ENCODE results near the gene AMH.

The AMH gene

DNA sequence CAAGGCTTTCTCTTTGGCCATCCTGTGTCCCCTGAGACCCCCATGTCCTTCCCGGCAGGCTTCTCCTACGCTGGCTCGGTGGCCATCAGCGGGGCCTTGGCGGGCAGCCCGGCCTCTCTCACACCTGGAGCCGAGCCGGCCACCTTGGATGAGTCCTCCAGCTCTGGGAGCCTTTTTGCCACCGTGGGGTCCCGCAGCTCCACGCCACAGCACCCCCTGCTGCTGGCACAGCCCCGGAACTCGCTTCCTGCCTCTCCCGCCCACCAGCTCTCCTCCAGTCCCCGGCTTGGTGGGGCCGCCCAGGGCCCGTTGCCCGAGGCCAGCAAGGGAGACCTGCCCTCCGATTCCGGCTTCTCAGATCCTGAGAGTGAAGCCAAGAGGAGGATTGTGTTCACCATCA is 27.2 kb upstream of the AMH start:
- no peak for DNase-seq

DNA sequence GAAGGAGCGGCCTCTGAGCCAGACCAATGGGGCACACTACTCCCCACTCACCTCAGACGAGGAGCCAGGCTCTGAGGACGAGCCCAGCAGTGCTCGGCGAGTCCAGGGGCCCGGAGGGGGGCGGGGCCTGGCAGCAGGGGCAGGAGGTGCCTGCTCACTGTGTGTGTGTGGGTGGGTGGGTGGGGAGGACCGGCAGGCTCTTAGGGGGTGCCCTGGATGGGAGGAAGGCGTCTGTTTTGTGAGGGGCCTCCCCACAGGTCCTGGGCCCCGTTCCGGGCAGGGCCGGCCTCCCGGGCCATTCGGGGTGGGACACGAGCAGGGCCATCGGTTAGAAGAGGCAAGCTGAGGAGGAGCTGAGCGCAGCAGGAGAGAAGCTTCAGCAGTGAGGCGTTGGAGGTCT is 25.7 kb upstream of the AMH start:
- no peak for DNase-seq

DNA sequence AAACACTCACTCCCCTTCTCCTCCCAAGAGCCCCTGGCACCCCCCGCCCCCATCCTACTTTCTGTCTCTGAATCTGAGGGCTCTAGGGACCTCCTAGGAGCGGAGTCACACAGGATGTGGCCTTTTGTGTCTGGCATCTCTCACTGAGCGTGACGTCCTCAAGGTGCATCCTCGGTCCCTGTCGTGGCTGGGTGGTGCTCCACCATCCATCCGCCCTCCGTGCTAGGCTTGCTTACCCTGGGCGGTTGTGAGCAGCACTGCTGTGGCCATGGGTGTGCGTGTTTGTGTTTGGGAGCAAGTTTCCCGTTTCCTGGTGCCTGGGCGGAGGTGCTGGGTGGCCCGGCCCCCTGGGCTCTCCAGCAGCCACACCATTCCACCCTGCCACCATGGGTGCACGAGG is 25.2 kb upstream of the AMH start:
- no peak for DNase-seq

DNA sequence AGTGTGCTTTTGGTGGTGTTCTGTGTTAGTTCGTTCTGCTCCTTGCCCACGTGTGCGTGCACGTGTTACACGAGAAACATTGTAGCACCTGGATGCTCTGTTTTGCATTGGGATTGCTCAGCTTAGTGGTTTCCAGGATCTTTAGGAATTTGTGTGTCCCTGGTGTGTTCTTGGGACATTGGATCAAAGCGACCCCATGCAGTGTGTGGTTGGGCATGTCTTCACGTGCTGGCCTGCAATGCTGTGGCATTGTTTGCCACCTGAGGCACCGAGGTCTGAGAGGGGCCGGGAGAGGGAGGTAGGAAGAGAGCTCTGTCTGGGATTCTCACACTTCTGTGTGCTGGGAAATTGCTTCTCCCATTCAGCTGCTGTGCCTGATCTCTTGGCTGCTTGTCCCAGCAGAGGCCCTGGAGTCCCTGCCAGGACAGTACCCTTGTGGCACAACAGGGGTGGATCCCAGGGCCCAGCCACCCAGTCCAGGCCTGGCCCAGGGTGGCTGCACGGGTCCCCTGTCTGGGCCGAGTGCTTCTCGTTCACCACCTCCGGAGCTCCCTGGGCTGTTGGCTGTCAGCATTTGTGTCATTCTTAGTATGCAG is 24.3 kb upstream of the AMH start:
- no peak for DNase-seq

DNA sequence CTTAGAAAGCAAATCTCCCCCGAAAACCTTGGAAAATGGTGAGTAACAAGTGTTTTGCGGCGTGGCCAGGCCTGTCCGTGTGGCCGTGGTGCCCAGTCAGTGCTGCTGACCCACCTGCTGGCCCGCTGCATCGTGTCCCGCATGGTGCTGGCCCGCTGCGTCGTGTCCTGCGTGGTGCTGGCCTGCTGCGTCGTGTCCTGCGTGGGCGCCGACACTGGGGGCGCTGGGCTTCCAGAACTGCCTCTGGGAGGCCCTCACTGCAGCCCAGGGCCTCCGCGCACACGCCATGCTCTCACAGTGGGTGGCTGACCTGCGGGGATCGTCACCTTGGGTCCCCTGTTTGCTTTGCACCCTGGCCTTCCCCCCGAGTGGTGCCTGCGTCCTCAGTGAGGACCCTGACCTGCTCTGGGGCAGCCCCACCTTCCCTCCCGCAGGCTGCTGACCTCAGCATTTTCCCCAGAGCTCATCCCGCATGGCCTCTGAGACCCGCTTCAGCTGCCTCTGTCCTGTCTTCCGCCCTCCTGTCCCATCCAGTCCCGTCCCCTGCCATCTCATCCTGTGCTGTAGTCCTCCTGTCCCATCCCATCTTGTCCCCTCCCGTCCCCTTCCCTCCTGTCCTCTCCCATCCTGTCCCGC is 23.6 kb upstream of the AMH start:
- no peak for DNase-seq

DNA sequence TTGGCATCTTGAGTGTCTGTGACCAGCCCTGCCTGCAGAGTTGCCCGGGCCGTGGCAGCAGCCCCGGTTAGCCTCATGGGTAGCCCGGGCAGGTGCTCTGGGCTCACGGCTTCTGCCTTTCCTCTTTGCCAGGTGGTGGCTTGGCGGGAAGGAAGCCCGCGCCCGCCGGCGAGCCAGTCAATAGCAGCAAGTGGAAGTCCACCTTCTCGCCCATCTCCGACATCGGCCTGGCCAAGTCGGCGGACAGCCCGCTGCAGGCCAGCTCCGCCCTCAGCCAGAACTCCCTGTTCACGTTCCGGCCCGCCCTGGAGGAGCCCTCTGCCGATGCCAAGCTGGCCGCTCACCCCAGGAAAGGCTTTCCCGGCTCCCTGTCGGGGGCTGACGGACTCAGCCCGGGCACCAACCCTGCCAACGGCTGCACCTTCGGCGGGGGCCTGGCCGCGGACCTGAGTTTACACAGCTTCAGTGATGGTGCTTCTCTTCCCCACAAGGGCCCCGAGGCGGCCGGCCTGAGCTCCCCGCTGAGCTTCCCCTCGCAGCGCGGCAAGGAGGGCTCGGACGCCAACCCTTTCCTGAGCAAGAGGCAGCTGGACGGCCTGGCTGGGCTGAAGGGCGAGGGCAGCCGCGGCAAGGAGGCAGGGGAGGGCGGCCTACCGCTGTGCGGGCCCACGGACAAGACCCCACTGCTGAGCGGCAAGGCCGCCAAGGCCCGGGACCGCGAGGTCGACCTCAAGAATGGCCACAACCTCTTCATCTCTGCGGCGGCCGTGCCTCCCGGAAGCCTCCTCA is 22.9 kb upstream of the AMH start:
- DNase-seq, result no peak

DNA sequence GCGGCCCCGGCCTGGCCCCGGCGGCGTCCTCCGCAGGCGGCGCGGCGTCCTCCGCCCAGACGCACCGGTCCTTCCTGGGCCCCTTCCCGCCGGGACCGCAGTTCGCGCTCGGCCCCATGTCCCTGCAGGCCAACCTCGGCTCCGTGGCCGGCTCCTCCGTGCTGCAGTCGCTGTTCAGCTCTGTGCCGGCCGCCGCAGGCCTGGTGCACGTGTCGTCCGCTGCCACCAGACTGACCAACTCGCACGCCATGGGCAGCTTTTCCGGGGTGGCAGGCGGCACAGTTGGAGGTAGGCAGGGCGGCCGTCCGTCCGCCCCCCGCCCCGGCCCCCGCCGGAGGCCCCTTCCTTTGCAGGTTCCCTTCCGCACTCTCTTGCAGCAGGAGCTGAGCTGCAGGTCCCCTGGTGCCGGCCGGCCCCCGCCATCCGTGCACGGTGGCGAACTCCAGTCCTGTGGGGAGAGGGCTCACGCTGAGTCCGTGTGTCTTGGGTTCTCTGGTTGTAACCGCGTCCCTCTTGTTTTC is 22.2 kb upstream of the AMH start:
- no peak for DNase-seq

DNA sequence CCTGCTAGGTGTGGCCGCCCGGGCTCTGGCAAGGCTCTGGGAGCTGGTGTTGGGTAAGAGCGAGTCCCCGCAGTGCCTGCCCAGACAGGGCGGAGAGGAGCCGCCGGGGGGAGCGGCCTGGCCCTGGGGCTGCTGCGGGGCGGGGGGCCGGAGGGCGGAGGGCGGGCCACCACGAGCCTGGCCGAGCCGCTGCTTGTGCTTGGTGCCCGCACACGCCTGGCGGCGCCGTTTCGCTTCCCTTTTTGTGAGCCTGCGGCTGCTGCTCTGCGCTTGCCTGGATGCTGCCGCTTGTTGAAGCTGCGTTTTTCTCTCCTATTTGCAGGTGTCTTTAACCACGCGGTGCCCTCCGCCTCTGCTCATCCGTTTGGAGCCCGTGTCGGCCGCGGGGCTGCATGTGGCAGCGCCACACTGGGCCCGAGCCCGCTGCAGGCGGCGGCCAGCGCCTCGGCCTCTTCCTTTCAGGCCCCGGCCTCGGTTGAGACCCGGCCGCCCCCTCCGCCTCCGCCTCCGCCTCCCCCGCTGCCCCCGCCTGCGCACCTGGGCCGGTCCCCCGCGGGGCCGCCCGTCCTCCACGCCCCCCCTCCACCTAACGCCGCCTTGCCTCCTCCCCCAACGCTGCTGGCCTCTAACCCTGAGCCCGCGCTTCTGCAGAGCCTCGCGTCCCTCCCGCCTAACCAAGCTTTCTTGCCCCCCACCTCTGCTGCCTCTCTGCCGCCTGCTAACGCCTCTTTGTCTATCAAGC is 21.5 kb upstream of the AMH start:
- DNase-seq, result peak; percentile 96

DNA sequence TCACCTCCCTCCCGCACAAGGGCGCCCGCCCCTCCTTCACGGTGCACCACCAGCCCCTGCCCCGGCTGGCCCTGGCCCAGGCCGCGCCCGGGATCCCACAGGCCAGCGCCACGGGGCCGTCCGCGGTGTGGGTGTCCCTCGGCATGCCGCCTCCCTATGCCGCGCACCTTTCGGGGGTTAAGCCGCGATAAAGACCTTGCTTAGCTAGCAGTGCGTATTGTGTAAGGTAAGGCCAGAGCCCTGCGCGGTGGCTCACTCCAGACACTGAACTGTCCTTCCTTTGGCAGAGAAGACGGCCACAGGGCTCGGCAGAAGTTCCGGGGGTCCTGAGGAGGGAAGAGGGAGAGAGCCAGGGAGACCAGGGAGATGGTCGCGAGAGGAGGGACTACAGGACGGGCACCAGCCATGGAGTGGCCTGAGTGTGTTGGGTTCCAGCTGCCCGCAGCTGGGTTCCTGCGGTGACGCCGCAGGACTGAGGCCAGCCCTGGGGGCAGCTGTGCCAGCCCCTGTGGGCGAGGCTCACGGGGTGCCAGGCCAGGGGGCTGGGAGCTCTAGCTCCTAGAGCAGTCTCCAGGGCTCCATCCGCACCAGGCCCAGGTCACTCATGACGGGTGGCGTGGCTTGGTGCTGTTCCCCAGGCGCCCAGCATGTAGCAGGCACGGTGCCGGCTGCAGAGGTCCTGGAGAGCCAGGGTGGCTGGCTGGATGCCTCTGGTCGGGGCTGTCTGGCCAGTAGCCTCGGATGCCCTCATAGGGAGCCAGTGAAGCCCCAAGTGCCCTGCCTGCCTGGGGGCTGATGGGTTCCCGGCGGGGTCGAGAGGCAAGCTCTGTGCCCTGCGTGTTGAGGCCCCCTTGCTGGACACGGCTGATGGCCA is 20.7 kb upstream of the AMH start:
- DNase-seq, result no peak

DNA sequence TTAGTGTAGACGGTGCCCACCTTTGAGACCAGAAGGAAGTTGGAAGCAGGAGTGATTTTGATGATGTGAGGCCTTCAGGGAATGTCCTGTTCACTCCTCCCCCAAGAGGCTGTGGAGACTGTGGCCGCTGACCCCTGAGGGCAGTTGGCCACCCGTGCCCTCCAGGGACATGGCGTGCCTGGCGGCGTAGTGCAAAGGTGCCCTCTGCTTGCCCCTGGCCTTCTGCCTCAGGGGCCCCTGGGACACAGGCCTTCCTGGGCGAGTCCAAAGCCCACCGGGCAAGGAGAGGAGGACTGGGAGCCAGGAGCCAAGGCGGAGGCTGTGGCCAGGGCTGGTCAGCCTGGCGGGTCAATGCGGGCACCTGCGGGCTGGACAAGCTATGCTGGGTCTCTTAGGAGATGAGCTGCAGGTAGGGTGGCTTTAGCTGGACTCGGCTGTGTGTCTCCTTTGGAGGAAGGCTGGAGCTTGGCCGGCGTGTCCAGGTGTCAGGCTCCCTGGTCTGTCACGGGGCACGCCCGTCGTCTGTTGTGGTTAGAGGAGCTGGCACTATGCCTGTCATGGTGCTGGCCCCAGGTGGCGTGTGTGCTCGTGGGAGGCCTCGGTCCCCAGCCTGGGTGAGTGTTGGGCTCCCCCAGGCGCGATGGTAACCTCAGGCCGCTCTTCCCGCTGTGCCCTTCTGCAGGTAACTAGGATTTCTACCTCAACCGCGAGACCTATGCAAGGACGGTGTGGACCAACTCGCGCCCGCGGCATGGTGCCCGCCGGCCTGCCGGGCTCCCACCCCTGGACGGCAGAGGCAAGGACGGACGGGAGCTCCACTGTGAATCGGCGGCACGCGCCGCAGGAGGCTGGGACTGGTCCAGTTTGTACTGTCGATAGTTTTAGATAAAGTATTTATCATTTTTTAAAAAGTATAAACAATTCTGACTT is 19.8 kb upstream of the AMH start:
- no peak for DNase-seq

DNA sequence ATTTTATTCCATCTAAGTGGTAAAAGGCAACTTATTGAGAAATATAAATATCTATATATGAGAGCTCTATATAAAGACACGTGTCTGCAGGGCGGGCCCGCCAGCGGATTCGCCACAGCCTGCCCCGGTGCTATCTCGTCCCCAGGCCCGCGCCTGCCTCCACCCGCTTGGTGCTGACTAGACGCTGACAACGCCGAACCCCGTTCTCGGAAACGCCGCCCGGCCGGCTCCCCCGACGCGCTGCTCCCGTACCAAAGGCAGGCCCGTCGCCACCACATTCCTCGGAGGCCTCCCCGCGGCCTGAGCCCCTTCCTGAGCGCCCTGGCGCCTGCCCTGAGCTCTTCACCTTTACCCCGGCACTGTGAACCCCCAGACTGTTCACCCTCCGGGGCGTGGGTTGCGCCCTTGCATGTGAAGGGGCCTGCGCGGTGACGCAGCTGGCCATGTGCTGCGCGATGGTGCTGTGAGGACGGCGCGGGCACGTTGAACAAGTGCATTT is 19.0 kb upstream of the AMH start:
- DNase-seq, result no peak

DNA sequence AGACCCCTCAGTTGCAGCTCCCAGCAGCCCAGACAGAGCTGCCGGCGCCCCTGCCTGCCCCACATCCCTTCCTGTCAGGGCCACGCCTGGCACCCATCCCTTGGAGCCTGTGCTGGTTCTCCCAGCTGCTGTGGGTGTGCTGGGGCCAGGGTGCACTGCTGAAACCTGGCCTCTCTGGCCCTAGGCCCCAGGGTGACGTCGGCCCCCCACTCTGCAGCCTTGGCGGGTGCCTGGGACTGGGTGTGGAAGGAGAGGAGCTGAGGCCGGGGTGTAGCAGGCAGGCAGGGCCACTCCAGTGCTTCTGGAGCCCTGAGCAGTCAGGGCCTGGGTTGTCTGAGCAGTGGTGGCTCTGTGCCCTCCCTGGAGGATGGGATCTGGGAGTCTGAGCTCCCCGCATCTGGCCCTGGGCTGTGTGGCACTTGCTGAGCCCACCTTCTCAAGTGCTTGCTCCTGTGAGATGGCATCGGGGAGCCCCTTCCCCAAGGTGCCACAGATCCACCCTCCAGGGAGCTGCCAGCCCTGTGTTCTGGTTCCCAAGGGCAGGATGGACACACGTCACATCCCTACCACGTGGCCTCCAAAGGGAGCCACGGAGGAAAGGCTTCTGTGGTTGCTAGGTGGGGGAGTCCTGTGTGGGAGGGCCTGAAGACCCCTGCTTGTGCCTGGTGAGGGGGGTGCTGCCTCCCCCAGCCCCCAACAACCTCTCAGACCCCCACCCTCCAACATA is 18.2 kb upstream of the AMH start:
- DNase-seq, result no peak

DNA sequence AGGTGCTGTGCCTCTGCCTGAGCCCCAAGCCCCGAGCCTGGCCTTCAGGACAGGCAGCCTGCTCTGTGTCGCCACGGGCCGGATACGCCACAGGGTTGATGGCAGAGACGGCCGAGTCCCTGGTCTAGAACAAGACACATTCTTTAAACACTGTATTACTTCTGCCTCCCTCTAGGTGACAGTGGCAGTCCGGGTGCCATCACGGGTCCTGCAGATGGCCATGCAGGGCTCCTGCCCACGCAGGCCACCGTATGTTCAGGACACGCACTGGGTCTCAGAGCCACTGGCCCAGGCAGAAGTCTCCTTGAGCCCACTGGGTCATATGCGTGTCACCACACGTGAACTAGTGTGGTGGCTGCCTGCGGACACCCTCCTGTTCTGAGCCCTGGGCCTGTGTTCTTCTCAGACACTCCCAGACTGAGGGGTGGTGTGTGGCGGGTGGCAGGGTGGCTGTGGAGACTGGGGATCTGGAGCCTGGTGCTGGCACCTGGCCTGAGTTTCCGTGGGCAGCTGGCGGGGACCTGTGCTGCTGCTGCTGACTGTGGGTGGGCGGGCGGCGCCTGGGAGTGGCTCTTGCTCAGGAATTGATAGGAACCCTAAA is 17.4 kb upstream of the AMH start:
- peak; percentile 50 for DNase-seq

DNA sequence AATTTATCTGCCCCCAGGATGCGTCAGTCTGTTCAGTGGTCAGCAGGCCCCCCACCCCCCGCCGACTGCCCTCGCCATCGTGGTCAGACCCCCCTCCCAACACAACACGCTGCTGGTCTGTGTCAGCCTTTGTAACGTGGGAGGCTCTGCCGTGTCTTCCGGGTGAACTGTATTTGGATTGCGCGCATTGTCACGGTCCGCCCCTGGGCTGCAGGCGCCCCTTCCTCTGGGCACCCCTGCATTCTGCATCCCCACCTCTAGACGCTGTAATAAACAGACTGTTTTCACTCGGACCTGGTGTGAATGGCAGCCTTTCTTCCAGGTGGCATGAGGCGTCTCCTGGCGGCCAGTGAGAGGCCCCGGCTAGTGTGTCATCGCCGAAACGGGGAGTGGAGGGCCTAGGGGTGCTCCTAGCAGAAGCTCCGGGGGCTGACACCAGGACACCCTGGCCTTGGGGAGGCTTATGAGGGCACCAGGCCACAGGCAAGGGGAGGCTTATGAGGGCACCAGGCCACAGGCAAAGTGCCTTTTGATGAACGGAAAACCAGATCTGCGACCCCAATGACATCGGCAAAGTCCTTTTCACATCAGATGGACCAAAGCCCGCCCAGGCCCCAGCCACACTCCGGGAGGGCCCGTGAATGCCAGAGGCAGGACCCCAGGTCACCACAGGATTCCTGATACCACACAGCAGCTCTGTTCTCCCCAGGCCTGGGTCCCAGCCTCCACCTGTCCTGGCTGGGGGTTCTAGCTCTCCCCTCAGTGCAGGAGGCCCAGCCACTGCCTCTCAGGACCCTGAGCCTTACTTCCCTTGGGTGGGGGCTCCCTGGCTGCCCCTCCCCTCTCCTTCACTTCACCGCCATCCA is 16.6 kb upstream of the AMH start:
- no peak for DNase-seq

DNA sequence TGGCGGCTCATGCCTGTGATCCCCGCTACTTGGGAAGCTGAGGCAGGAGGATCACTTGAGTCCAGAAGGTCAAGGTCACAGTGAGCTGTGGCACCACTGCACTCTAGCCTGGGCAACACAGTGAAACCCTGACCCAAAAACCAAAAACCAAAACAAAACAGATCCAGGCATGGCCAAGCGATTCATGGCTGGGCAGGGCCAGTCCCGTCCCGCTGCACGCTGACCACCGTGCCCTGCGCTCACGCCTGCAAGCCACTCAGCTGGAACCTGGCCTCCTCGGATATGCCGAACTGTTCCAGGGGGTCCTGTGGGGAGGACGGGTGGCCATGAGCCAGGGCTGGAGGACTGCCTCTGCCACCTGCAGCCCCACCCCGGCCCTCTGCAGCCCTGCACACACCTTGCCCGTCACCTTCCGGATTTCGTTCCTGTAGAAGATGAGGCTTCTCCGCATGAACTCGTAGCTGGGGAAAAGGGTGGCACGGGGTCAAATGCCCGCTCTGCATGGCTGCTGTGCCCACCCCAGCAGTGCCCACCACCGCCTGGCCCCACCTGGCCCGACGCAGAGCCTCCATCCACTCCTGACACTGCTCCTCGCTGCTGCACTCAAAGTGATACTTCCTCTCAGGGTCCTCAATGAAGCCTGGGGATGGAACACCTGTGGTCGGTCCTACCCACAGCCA is 15.4 kb upstream of the AMH start:
- no peak for DNase-seq

DNA sequence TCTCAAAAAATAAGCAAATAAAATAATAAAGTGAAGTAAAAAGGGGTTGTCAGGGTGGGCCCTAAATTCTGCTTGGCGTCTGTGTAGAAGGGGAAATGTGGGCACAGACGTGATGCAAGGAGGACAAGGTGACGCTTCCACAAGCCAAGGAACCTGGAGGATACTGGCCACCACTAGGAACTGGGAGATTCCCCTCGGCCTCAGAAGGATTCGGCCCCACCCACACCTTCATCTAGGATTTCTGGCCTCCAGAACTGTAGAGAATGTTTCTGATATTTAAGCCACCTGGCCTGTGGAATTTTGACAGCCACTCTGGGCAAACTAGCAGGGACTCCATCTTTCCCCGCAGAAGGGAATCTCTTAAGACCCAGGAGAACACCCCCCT is 14.1 kb upstream of the AMH start:
- DNase-seq, result no peak

DNA sequence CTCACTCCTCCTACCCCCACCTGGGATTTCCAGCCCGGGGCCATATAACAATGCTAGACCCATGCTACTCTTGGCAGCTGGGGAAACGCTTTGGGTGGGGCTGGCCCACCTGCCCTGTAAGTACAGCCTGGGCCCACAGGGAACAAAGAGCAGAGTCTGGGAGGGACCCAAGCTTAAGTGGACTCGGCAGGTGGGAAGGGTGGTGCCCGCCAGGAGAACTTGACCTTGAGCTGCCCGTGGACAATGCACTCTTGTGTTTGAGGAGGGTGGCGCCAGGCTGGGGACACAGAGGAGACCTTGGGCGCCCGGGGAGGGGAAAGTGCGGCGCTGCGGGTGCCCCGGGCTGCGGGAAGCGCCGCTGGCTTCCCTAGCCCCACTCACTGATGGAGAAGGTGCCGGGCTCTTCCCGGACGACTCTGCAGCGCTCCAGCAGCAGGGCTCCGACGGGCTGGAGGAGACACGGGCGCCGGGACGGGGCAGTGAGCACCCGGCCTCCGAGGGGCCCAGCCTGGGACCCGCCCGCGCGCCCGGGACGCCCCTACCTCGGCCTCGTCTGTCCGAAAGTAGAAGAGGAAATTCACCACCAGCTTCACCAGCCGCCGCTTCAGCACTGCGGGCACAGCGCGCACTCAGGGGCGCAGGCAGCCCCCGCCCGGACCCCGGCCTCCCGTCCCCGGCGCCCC is 13.6 kb upstream of the AMH start:
- DNase-seq, result no peak

DNA sequence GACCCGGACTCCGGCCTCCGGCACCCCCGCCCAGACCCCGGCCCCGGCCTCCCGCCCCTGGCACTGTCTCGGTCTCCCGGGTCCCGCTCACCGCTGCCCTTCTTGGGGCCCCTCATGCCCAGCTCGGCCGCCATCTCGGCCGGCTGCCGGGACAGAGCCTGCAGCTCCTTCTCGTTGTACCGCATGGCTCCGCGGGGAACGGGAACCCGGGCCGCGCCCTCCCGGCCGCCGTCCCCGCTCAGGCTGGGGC is 13.1 kb upstream of the AMH start:
- no peak for DNase-seq
